HG02623 (cell line): Measurements from ENCODE around the gene PEF1.
A peak's percentile ranks its signal among the peaks of the same experiment; 100 is the strongest.

Source experiments
- ATAC-seq: cut with Tn5 transposase; IDR thresholded peaks from one replicate; pipeline ENCODE4 v1.9.1; 2021; ENCODE audit warnings: moderate library complexity; ENCODE audit not compliant: unreplicated experiment

The PEF1 gene, protein sequence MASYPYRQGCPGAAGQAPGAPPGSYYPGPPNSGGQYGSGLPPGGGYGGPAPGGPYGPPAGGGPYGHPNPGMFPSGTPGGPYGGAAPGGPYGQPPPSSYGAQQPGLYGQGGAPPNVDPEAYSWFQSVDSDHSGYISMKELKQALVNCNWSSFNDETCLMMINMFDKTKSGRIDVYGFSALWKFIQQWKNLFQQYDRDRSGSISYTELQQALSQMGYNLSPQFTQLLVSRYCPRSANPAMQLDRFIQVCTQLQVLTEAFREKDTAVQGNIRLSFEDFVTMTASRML

DNA sequence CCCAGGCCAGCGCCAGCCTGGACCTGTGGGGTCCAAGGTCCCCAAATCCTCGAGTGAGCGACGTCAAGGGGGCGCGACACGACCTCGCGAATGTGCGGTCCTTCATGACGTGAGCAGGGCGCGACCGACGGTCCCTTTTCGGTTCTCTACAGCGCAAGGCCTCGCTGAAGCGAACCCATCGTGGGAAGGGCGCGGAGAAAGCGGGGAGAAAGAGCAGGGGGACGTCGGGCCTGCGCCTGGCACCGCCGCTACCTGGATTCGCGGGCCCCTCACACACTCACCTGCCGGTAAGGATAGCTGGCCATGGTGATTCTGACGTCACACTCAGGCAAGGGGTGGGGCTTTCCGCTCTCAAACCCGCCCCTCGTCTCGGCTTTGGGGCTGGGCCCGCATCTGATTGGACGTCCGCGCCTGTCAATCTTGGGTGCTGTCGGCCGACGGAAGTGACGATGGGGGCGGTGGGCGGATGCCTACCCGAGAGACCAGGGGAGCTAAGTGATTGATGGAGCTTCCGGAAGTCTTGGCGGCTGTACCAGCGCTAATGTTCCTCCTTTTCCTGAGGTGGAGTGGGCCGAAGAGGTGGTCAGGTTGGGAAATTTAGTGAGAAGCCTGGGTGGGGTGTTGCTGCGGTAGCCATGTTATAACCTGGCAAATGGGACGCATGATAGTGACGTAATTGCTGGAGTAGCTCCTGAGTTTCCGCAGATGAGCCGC is at the start of gene PEF1:
PEF1 (minus strand) TSS at position 317 of the 714 bp plus-strand sequence; CDS start at position 305, 12 bp downstream.
- ATAC-seq: peak; percentile 85

DNA sequence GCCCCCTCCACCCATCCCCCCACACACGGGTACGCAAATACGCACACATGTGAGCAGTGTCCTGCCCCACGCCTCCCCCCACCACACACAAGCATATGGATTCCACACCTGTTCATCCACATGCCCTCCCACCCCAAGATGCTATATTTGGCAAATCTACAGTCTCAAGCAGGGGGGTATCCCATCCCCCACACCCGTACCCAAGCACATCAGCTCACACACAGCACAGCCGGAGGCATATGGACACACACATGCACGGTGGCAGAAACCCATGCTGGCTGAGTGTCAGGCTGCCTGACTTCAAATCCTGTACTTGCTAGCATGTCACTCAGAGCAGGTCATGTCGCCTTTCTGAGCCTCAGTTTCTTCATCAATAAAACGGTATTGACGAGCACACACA is 48.6 kb upstream of the PEF1 start:
- ATAC-seq: no peak

DNA sequence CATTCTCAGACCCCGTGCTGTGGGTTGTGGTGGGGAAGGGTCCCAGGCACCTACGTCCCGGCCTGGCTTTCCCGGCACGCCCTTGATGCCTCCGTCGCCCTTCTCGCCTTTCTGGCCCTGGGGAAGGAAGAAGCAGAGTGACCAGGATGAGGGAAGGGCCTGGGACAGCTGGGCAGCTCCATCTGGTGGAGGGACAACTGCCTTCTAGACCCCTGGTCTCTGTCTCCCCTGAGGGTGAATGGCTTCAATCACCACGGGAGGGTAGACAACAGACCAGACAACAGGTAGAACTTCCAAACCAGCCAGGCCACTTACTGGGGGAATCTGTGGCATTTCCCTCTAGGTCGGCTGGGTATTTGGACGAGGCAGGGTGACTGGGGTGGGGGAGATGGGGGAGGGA is 47.3 kb upstream of the PEF1 start:
- ATAC-seq: no peak

DNA sequence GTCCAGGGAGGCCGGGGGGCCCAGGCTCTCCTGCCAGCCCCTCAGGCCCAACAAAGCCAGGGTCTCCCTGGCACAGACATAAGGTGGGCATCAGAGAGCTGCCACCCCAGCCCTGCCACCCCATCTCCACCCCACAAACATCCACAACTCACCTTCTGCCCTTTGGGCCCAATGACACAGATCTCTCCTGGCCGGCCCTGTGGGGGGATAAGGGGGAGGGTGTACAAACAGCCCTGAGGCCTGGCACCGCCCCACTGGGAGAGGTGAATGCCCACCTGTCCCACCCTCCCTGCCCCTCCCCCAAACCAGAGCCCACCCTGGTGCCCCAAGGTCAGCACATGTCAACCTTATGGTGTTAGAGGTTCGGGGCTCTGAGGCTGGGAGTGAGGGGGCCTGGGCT is 46.8 kb upstream of the PEF1 start:
- no peak for ATAC-seq

DNA sequence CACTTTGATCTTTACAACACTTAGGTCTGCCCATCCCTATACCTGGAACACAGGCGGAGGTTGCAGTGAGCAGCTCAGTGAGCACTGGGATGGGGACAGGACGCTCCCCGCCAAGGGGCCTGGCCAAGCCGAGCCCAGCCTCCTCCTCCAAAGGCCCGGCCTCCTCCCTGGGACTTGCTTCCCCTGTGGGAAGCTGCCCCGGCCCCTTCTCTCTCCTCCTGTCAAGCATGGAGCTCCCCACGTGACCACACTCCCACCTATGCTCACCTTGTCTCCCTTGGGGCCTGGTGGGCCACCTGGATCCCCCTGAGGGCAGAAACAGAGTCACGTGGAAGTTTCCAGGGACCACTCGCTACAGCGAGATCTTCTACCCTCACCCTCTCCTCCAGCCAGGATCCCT is 46.2 kb upstream of the PEF1 start:
- ATAC-seq: no peak

DNA sequence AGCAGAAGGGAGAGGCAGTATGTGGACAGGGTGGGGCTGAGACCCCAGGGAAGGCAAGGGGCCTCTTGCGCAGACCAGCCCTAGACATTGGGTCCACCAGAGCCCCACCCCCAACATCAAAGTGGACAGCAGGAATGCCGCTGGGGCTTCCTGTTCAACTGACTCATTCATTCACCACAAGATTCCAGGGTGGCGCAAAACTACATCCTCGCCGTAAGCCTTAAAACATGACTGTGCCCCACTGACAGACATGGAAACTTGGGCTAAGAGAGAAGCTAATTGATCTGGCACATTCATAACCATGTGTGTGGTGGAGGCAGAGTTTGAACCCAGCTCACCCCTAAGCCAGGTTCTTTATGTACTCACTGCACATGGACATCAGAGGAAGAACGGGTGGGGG is 45.2 kb upstream of the PEF1 start:
- ATAC-seq: no peak

DNA sequence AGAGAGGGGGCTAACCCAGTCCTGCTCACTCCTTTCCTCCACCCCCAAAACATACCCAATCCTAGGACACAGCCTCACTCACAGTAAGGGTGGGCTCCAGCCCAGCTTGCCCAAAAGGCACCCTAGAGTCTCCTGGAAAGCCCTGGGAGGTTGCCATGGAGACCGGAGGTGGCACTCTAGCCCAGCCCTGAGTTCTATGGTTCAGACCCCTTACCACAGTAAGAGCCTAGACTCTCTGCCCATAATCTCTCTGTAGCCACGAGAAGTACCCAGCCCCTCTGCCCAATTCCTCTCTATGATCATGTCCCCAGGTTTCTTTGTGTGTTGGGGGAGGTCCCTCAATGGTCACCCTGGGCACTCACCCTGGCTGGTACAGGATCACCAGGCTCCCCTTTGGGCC is 44.7 kb upstream of the PEF1 start:
- ATAC-seq: no peak

DNA sequence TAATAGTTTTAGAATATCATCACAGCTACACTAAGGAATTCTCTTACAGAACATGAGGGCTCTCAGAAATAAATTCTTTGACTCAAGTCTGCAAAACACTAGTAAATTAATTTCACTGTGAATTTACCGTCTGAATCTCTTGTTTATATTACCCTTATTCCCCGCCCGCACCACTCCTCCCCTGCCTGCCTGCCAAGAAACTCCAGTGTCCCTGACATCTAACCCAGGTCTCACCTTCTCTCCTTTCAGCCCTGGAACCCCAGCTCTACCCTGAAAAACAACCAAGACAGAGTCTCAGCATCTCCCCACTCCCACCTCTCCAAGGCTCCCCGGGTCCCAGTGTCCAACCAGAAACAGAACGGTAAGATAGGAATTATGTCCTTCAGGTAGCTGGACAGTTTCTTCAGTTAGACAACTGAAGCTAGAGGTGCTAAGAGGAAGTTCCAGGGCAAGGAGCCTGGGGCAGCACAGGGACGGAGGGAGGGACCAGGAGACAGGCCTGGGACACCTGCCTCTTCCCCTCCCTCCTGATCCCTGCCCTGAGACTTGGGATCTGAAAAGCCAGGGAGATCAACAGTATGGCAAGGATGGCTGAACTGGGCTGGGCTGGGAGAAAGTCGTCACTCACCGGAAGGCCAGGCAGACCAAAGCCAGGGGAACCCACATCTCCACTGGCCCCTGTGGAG is 43.7 kb upstream of the PEF1 start:
- no peak for ATAC-seq

DNA sequence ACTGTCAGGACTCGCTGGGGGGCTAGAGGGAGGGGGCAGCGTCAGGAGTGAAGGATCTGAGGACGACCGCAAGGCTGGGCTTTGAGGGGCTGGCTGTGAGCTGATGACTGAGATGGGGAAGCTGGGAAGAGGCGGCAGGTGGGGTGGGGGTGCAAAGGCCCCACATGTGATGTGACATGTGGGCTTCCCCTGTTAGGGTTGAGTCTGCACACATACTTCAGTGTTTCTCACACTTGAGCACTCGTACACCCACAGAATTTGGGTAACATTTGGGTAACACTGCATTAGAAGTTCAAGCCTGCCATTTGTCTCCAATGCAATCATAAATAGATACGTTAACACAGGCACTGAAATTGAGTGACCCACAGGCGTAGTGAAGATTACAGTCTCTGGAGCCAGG is 42.9 kb upstream of the PEF1 start:
- no peak for ATAC-seq

DNA sequence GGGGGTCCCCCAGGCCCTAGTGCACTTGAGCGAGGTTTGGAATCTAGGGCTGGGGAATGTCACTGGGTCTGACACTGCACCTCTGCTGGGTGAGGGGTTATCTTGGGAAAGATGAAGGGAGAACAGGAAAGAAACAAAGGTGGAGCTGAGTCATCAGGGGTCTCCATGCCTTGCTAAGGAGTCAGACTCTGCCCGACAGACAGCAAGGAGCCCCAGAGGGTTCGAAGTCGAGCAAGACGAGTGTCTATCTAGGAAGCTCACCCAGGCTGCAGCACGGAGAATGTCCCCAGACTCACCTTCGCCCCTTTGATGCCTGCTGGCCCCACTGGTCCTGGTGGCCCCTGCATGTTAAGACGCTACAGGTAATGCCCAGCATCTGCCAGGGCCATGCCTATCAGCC is 41.1 kb upstream of the PEF1 start:
- ATAC-seq: no peak

DNA sequence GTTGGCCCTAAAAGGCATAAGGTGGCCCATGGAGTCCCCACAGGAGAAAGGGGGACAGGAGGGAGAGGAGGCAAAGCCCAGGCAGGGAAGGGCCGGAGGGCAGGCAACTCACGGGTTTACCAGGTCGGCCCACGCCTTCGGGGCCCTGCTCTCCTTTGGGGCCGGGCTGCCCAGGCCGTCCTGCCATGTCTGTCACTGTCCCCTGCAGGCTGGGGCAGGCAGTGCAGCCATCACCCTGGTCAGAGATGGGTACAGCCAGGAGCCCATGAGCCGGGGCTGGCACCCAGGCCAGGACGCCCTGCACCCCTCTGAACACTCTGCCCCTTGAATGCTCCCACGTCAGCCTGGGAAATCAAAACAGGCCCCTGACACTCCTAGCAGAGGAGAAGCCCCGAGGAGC is 39.3 kb upstream of the PEF1 start:
- no peak for ATAC-seq

DNA sequence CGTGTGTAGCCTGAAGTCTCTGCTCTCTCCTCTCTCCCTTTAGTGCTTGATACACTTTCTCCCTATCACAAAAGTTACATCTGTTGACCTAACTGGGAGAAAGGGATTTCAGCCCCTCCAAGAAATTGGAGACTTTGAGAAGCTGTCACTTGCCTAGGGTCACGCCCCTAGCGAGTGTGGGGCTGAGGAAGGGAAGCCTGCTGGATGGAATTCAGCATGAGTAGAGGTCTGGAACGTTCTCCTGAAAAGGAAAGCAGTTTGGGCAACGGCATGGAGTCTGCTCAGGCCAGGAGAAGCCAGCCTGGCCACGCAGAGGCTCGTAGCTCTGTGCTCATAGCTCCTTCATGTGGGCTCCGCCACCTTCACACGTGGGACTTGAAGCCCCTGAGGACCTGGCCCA is 36.7 kb upstream of the PEF1 start:
- no peak for ATAC-seq

DNA sequence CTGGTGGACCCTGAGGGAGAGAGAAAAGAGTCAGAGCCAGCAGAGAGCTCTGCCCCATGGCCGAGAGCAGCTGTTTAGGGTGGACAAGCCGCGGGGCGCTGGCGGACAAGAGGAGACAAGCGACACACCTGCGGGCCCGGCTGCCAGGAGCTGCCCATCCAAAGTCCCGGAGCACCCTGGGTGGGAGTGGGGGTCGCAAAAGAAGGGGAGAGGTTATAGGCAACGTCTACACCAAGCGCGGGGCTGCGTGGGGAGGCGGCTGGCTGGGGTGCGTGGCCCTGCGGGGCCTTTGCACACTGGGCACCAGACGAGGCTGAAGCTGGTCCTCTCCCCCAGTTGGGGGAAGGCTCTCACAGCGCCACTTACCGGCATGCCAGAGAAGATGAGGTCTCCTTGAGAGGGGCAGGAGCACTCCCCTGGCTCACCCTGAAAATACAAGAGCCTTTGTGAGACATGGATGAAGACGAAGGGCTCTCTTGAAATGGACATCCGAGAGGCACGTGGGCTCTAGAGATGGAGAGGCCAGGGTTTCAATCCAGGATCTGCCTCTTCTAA is 35.1 kb upstream of the PEF1 start:
- no peak for ATAC-seq

DNA sequence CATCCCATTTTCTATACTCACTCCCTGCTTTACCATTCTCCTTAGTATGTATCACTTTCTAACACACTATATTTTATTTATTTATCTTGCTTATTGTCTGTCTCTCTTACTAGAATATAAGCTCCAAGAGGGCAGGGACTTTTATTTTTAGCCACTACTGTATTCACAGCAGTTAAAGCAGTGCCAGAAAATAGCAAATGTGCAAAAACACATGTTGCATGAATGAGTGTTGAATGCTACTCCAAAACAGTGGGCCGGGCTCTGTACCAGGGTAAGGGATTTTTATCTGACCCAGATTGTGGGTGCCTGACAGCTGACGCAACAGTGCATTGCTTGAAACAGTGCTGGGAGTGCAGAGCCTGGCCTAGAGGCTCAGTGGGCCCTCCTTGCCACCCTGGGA is 34.4 kb upstream of the PEF1 start:
- ATAC-seq: no peak

DNA sequence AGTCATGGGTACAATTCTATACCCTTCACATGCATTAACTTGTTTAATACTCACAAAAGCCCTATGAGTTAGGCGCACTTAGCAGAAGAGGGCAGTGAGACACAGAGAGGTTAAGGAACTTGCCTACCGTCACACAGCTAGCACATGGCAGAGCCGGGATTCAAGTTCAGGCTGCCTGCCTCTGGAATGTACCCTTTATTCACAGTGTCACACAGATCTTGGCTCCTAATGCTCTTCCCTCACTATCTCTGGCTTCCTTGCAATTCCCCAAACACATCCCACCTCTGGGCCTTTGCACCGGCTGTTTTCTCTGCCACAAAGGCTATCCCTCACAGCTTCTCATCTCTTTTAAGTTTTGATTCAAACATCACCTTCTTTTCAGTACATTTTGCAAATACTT is 34.0 kb upstream of the PEF1 start:
- ATAC-seq: no peak

DNA sequence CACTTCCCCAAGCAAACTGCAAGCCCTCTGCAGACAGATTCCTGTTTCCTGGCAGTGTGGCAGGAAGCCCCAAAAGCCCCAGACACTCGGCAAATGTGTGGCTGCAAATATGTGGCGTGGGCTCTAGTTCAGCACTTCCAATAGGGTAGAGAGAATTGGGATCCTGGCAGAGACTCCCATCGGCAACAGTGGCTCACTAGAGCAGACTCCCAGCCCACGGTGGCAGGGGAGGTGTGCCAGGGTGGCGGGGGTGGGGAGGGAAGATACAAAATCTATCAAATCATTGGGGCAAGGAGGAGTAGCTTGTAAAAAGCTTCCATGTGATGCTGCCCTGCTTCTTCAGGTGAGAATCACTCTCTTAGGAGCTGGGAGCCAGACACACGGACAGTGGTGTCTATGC is 33.3 kb upstream of the PEF1 start:
- ATAC-seq: no peak

DNA sequence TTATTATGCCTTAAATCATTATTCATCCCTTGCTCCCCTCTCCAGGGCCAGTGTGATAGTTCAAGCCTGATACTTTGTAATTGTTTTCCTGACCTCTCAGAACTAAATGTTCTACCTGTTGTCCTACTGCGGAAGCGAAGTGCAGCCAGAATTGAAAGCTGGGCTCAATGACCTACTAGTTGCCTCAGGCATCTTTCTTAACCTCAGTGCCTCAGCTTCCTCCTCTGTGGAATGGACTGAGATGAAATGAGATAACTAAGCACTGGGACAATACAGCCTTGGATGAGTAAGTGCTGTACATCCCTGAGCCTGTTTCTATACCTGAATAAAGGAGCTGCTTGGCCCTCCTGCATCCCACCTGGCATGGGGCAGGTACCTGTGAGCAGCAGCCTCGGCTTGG is 32.7 kb upstream of the PEF1 start:
- ATAC-seq: no peak

DNA sequence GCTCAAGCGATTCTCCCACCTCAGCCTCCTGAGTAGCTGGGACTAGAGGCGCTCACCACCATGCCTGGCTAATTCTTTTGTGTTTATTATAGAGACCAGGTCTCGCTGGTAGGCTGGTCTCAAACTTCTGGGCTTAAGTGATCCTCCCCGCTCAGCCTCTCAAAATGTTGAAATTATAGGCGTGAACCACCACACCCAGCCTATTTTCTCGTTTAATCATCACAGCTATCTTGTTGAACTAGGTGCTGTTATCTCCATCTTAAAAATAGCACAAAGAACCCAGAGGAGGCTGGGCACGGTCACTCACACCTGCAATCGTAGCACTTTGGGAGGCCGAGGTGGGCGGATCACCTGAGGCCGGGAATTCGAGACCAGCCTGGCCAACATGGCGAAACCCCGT is 31.1 kb upstream of the PEF1 start:
- ATAC-seq: no peak

DNA sequence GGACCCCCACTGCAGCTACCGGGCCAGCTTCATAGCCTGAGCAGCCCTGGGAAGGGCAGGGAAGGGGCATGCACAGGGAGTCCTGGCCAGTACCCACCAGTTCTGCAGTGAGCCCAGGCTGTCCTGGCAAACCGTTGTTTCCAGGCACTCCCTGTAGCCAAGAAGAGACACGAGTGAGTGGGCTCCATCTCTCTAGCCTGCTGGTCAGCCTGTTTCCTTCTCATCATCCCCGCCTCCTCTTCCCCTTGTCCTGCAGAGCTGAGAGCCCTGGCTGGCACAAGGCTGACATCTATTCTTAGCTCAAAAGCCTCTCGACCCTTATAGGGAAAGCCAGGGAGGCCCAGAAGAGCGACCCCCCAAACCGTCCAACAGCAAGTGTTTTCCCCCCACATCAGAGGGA is 30.5 kb upstream of the PEF1 start:
- no peak for ATAC-seq

DNA sequence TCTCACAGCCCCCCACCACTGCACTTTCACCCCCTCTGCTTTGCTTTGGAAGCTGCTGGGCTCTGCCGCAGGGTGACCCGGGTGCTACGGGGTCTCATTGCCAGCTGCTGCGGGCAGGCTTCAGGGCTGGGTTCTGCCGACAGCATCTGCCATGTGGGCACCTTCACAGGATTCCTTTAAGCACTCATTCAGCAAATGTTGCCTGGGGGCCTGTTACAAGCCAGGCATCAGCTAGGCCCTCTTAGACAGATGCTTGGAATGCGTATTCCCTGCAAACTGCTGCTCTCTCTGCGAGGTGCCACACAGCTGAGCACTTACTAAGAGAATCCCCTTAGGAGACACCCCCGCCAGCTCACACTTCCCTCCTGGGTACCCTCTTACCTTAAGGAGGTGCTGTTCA is 29.9 kb upstream of the PEF1 start:
- ATAC-seq: no peak

DNA sequence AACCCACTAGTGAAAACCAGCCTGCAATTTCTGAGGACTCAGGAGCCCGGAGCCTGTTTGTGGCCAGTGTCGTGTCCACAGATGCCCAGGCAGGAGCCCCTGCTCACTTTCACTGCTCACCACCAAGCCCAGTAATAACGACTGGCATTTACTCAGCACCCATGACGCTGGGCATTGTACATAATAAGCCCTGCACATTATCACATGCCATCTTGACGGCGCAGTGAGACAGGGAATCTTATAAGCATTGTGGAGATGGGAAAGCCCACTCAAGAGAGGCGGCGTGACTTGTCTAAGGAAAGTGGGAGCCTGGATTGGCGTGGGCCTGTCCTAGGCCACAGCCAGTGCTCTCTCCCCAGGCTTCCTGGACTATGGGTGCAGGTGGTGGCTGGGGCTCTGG is 28.8 kb upstream of the PEF1 start:
- ATAC-seq: no peak

DNA sequence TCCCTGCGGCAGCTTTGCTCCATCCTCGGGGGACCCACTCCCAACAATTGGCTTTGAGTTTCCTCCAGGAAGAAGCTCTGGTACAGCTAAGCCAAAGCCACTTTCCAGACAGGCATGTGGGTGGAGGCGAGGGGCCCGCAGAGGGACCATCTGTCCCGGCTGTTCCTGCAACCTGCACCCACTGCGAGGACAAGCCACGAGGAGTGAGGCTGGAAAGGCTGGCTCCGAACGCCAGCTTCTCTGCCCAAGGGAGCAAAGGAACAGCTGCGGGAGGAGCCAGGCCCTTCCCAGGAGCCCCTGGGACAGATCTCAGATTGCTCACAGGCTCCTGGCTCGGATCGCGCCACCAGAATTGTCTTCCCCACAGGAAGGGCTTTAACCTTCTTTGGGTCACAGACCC is 28.3 kb upstream of the PEF1 start:
- ATAC-seq: no peak
